SK-N-SH (cell line): ENCODE measurements around the gene ABHD12. TPM values are rescaled to one million over a fixed set of nuclear protein-coding genes. Genes with fewer than 3 reads are reported as not detected.

Source experiments
- CTCF ChIA-PET: fragments of 300-600, 350-600 bp; formaldehyde crosslinking; extraction: SDS; loops from one replicate; lab custom pipeline; 2021; lab: Yijun Ruan, JAX
- POLR2A ChIA-PET: fragments of 350-600 bp; sonication (Branson Sonifier 250); formaldehyde crosslinking; extraction: SDS; loops from one replicate; lab custom pipeline; 2020; ENCODE audit warnings: antibody characterized with exemption, inconsistent platforms; lab: Yijun Ruan, JAX
- DNase-seq: peaks from one replicate; pipeline ENCODE4 v3.0.0; 2012
- H2AFZ ChIP-seq: fragments of 200-600 bp; sonication (generic); 2 replicates; pipeline ENCODE4 v1.8.1; 2016; ENCODE audit warnings: antibody characterized with exemption, mild to moderate bottlenecking, low read depth
- H3F3A ChIP-seq: fragments of 200-600 bp; sonication (generic); replicated peaks from 2 replicates; pipeline ENCODE3; 2016; ENCODE audit warnings: antibody characterized with exemption, mild to moderate bottlenecking; ENCODE audit not compliant: insufficient read depth
- H3K27ac ChIP-seq, 2 experiments: fragments of 200-500 bp in 1 of 2; fragments of 200-600 bp in 1 of 2; sonication (Bioruptor generic) in 1 of 2; sonication (generic), shearing (Covaris generic) in 1 of 2; 2 replicates each; pipeline versions ENCODE4 v1.5.1 to v1.6.1; 2014 to 2016; ENCODE audit warnings: low read depth in 2 of 2, inconsistent platforms in 1 of 2, low read length in 1 of 2, mild to moderate bottlenecking in 1 of 2, mixed read lengths in 1 of 2
- H3K27me3 ChIP-seq: fragments of 200-600 bp; sonication (generic), shearing (Covaris generic); 2 replicates; pipeline ENCODE4 v1.6.1; 2016; ENCODE audit warnings: mixed run types; ENCODE audit not compliant: insufficient read depth
- H3K36me3 ChIP-seq, 2 experiments: fragments of 200-500 bp in 1 of 2; fragments of 200-600 bp in 1 of 2; sonication (Bioruptor generic) in 1 of 2; sonication (generic) in 1 of 2; replicated peaks in 1 of 2; 2 replicates each; pipeline versions ENCODE3 to v1.5.1; 2014 to 2016; ENCODE audit warnings: low read length in 1 of 2, mild to moderate bottlenecking in 1 of 2; ENCODE audit not compliant: insufficient read depth in 2 of 2, control insufficient read depth in 1 of 2
- H3K4me1 ChIP-seq, 2 experiments: fragments of 200-500 bp in 1 of 2; fragments of 200-600 bp in 1 of 2; sonication (Bioruptor generic) in 1 of 2; sonication (generic), shearing (Covaris generic) in 1 of 2; 2 replicates each; pipeline versions ENCODE4 v1.5.1 to v1.6.1; 2014 to 2016; ENCODE audit warnings: low read depth in 1 of 2, low read length in 1 of 2, mixed run types in 1 of 2; ENCODE audit not compliant: insufficient read depth in 2 of 2, control insufficient read depth in 1 of 2
- H3K4me2 ChIP-seq: fragments of 200-600 bp; sonication (generic), shearing (Covaris generic); 2 replicates; pipeline ENCODE4 v1.6.1; 2017; ENCODE audit warnings: mixed run types
- H3K4me3 ChIP-seq, 2 experiments: fragments of 200-500 bp in 1 of 2; fragments of 200-600 bp in 1 of 2; sonication (Bioruptor generic) in 1 of 2; sonication (generic), shearing (Covaris generic) in 1 of 2; 2 replicates each; pipeline versions ENCODE4 v1.5.1 to v1.8.1; 2014 to 2016; ENCODE audit warnings: low read depth in 2 of 2, inconsistent platforms in 1 of 2, low read length in 1 of 2, mild to moderate bottlenecking in 1 of 2, mixed read lengths in 1 of 2, moderate library complexity in 1 of 2
- H3K79me2 ChIP-seq: fragments of 200-600 bp; sonication (generic); 2 replicates; pipeline ENCODE4 v1.8.1; 2017; ENCODE audit warnings: mild to moderate bottlenecking; ENCODE audit not compliant: insufficient read depth
- H3K9ac ChIP-seq: fragments of 200-600 bp; sonication (generic); 2 replicates; pipeline ENCODE4 v1.6.1; 2017; ENCODE audit warnings: mixed run types
- H3K9me2 ChIP-seq: fragments of 200-600 bp; sonication (generic); 2 replicates; pipeline ENCODE4 v1.6.1; 2017; ENCODE audit warnings: mixed run types
- H3K9me3 ChIP-seq: fragments of 200-600 bp; sonication (generic); 2 replicates; pipeline ENCODE4 v1.6.1; 2017; ENCODE audit warnings: mixed run types, mild to moderate bottlenecking, moderate library complexity
- H4K20me1 ChIP-seq: fragments of 200-600 bp; sonication (generic); 2 replicates; pipeline ENCODE4 v1.6.1; 2017; ENCODE audit warnings: mild to moderate bottlenecking, mixed run types; ENCODE audit not compliant: insufficient read depth
- ELF1 ChIP-seq: IDR thresholded peaks from 2 replicates; pipeline ENCODE4 v1.4.0; 2012
- EP300 ChIP-seq, 2 experiments: IDR thresholded peaks; 2 replicates each; pipeline versions ENCODE4 v1.4.0 to v1.6.1; 2012; ENCODE audit warnings: borderline replicate concordance in 1 of 2, low read depth in 1 of 2, low read length in 1 of 2
- FOXM1 ChIP-seq: IDR thresholded peaks from 2 replicates; pipeline ENCODE4 v1.4.0; 2012; ENCODE audit warnings: low read depth, mild to moderate bottlenecking
- GABPA ChIP-seq: IDR thresholded peaks from 2 replicates; pipeline ENCODE4 v1.4.0; 2012; ENCODE audit warnings: low read depth, mild to moderate bottlenecking
- MEF2A ChIP-seq: IDR thresholded peaks from 2 replicates; pipeline ENCODE4 v1.4.0; 2012; ENCODE audit warnings: low read depth, borderline replicate concordance
- MXI1 ChIP-seq: IDR thresholded peaks from 2 replicates; pipeline ENCODE4 v1.6.1; 2012; ENCODE audit warnings: mild to moderate bottlenecking, low read depth, low read length, improper control_type of control experiment
- NFIC ChIP-seq: IDR thresholded peaks from 2 replicates; pipeline ENCODE4 v1.4.0; 2012; ENCODE audit warnings: borderline replicate concordance
- NRF1 ChIP-seq: IDR thresholded peaks from 2 replicates; pipeline ENCODE4 v1.6.1; 2012; ENCODE audit warnings: low read depth, mild to moderate bottlenecking, low read length
- RFX5 ChIP-seq: IDR thresholded peaks from 2 replicates; pipeline ENCODE4 v1.6.1; 2012; ENCODE audit warnings: mild to moderate bottlenecking, improper control_type of control experiment, low read length
- SIN3A ChIP-seq: IDR thresholded peaks from 2 replicates; pipeline ENCODE4 v1.6.1; 2012; ENCODE audit warnings: low read depth, mild to moderate bottlenecking, low read length, moderate library complexity, borderline replicate concordance
- SMC3 ChIP-seq: IDR thresholded peaks from 2 replicates; pipeline ENCODE4 v1.6.1; 2012; ENCODE audit warnings: low read depth, low read length, improper control_type of control experiment
- TAF1 ChIP-seq: IDR thresholded peaks from 2 replicates; pipeline ENCODE4 v1.6.1; 2012; ENCODE audit warnings: low read depth, mild to moderate bottlenecking, low read length, moderate library complexity, borderline replicate concordance
- TEAD4 ChIP-seq: IDR thresholded peaks from 2 replicates; pipeline ENCODE4 v1.4.0; 2012; ENCODE audit warnings: mild to moderate bottlenecking, borderline replicate concordance; ENCODE audit not compliant: insufficient read depth
- YY1 ChIP-seq: IDR thresholded peaks from 2 replicates; pipeline ENCODE4 v1.4.0; 2012; ENCODE audit warnings: low read depth, mild to moderate bottlenecking
- WGBS: methylation state at CpG from one replicate; pipeline ENCODE4 v1.1.6; 2017; ENCODE audit warnings: low lambda C conversion rate; 5-methylcytosine and 5-hydroxymethylcytosine counted together
- polyA plus RNA-seq, 3 experiments: library from polyadenylated mRNA; depleted of rRNA; stranded (reverse); fragments of >200 nt; gene quantifications; 2 replicates each; pipeline ENCODE4 v1.2.3, GENCODE V29; 2012
- TF ChIP-seq, protein P1 (sequence below): IDR thresholded peaks from 2 replicates; pipeline ENCODE4; 2012
- TF ChIP-seq, protein P2 (sequence below): IDR thresholded peaks from 2 replicates; pipeline ENCODE4 v1.4.0; 2012; ENCODE audit warnings: low read depth, borderline replicate concordance
- TF ChIP-seq, protein P3 (sequence below): fragments of 150-350 bp; IDR thresholded peaks from 2 replicates; pipeline ENCODE4 v1.6.1; 2017; ENCODE audit warnings: antibody characterized with exemption, low read length, low read depth, borderline replicate concordance

Gene ABHD12
- polyA plus RNA-seq, 1 of the 3 experiments (the other 2 are of a cell fraction), result 33.5 TPM

DNA sequence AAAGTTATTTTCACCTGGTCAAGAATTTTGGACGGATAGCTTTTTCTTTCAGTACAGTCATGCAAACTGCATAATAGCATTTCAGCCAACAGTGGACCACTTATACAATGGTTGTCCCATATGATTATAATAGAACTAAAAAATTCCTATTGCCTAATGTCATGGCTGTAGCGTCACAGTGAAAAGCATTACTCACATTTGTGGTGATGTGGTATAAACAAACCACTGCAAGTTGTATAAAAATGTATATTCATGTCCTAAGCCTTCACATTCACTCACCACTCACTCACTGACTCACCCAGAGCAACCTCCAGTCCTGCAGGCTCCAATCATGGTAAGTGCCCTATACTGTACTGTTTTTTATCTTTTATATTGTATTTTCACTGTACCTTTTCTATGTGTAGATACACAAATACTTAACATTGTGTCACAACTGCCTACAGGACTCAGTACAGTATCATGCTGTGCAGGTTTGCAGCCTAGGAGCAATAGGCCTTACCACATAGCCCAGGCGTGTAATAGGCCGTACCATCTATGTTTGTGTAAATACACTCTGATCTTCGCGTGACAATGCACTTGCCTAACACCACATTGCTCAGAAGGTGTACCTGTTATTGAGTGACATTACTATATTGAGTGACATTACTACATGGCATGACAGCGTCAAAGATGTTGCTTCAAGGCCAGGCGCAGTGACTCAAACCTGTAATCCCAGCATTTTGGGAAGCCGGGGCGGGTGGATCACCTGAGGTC lies 17.9 kb downstream of the ABHD12 start (continued):
- TF ChIP-seq, protein P1, sequence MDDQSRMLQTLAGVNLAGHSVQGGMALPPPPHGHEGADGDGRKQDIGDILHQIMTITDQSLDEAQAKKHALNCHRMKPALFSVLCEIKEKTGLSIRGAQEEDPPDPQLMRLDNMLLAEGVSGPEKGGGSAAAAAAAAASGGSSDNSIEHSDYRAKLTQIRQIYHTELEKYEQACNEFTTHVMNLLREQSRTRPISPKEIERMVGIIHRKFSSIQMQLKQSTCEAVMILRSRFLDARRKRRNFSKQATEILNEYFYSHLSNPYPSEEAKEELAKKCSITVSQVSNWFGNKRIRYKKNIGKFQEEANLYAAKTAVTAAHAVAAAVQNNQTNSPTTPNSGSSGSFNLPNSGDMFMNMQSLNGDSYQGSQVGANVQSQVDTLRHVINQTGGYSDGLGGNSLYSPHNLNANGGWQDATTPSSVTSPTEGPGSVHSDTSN, result peak; percentile 31; the same call in 1 of the 2 replicates
- TF ChIP-seq SMC3 (no peak), NFIC (no peak), FOXM1 (no peak), NRF1 (no peak), ELF1 (no peak), YY1 (no peak), TEAD4 (0 out of 2 replicates have a peak, but pooled peaks have one; percentile 12), SIN3A (no peak), EP300 (IDR thresholded peaks at IDR 0.05; ENCODE audit: borderline replicate concordance in 1 of 2, low read depth in 1 of 2, low read length in 1 of 2) (peak in 1 of 2 experiments; percentile 35; a peak in 1 of 4 replicates), RFX5 (no peak), MXI1 (no peak), MEF2A (no peak), GABPA (no peak)
- TF ChIP-seq, protein P2, sequence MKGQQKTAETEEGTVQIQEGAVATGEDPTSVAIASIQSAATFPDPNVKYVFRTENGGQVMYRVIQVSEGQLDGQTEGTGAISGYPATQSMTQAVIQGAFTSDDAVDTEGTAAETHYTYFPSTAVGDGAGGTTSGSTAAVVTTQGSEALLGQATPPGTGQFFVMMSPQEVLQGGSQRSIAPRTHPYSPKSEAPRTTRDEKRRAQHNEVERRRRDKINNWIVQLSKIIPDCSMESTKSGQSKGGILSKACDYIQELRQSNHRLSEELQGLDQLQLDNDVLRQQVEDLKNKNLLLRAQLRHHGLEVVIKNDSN, result no peak
- TF ChIP-seq, protein P3, sequence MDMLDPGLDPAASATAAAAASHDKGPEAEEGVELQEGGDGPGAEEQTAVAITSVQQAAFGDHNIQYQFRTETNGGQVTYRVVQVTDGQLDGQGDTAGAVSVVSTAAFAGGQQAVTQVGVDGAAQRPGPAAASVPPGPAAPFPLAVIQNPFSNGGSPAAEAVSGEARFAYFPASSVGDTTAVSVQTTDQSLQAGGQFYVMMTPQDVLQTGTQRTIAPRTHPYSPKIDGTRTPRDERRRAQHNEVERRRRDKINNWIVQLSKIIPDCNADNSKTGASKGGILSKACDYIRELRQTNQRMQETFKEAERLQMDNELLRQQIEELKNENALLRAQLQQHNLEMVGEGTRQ, result no peak
- TF ChIP-seq, all 33 proteins: peak for 6

DNA sequence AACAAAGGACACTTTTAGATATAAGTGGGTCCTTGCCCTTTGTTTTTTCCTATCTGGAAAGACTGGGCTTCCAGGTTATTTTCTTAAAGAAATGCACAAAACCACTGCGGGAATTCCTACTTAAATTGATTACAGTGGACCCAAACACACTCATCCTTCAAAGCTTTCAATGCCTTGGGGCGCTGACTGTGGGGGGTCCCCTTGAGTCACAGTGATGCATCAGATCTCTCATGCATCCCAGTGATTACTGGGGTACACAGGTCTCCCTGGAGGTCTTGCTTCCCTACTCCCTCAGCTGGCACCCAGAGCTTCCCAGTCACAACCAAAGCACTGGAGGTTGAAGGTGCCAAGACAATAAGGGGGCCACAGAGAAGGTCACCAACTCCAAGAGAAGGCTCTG lies 20.7 kb downstream of the ABHD12 start:
- Histone ChIP-seq H3K4me3 (no peak overlapping the region), H3K4me1 (no peaks in the 10 kb centered on the region), H3K9me3 (no peaks in the 10 kb centered on the region; the same call in 1 of the 2 replicates), H3F3A (peaks cover 16% of the 10 kb centered on the region), H3K4me2 (no peak overlapping the region), H3K9ac (no peak overlapping the region), H3K27ac (no peak overlapping the region), H3K9me2 (no peaks in the 10 kb centered on the region), H3K79me2 (peaks cover 45% of the 10 kb centered on the region; the same call in 1 of the 2 replicates), H3K36me3 (no peaks in the 10 kb centered on the region), H4K20me1 (no peaks in the 10 kb centered on the region), H2AFZ (no peak overlapping the region), H3K27me3 (no peaks in the 10 kb centered on the region)
- TF ChIP-seq NRF1 (no peak), YY1 (no peak), ELF1 (no peak), FOXM1 (no peak), TAF1 (no peak)
- 96% methylated on average over 2 of the region's 2 CpGs for WGBS
- POLR2A ChIA-PET, result interaction anchor here (0.7 kb wide), 1 partner anchor 55 kb away, joined by 3 read pairs; no protein-coding TSS in a partner anchor
- CTCF ChIA-PET, result interaction anchor here (1.9 kb wide), 1 partner anchor 76 kb away, joined by 5 read pairs; no protein-coding TSS in a partner anchor
- no peak for DNase-seq
